ENCODE data around the gene ZNF827.

The ZNF827 gene
- long read RNA-seq, donor 1, partial matches to known transcripts = 0 of 1 reads
- long read RNA-seq, donor 1, other reads (novel, unspliced or antisense) = 0 of 1 reads
- long read RNA-seq, donor 2 = 0 reads
- long read RNA-seq, donor 3, partial matches to known transcripts = 0 of 1 reads
- long read RNA-seq, donor 3, other reads (novel, unspliced or antisense) = 0 of 1 reads
- long read RNA-seq, donor 4, partial matches to known transcripts = 12 of 12 reads
- long read RNA-seq, donor 4, other reads (novel, unspliced or antisense) = 0 of 12 reads
- long read RNA-seq, donor 5, partial matches to known transcripts = 5 of 5 reads
- long read RNA-seq, donor 5, other reads (novel, unspliced or antisense) = 0 of 5 reads
- long read RNA-seq, donor 6, full-length matches to known transcripts = 2 of 2 reads
- long read RNA-seq, donor 6, partial matches to known transcripts = 0 of 2 reads
- long read RNA-seq, donor 6, other reads (novel, unspliced or antisense) = 0 of 2 reads
- long read RNA-seq, donor 7, partial matches to known transcripts = 9 of 9 reads
- long read RNA-seq, donor 7, other reads (novel, unspliced or antisense) = 0 of 9 reads
- long read RNA-seq, donor 8, partial matches to known transcripts = 0 of 1 reads
- long read RNA-seq, donor 8, other reads (novel, unspliced or antisense) = 0 of 1 reads

- peak; percentile 88 for DNase-seq
Measured at GRCh38 chr4:145938618-145939440, at the start of gene ZNF827. ZNF827 (minus strand) TSS chr4:145938823; CDS start chr4:145938407, 416 bp downstream.

- DNase-seq = no peak
Measured at GRCh38 chr4:145984563-145984962, 45.9 kb upstream of the ZNF827 start.

- DNase-seq = no peak
Measured at GRCh38 chr4:145982791-145983190, 44.2 kb upstream of the ZNF827 start.

DNA sequence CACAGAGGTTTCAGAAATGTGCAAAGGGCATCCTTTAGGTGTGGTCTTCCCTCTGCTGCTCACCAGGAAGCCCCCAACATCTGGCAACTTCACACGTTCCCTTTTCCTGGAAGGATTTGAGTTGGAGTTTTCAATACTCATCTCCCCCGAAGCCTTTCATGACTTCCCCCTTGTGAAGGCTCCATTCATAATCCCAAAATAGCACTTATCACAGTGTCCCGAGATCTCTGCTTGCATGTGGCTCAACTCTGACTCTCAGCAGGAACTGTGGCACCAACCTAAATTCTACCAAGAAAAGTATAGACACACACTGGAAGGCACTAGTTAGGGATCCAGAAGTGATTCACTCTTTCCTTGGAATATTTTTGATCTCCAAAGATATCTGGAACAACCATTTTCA, 40.5 kb upstream of the ZNF827 start:
- no peak for DNase-seq

GRCh38 chr4:145976680-145977079, 38.1 kb upstream of the ZNF827 start:
- no peak for DNase-seq

GRCh38 chr4:145960012-145960411, 21.4 kb upstream of the ZNF827 start:
- DNase-seq = no peak

DNA sequence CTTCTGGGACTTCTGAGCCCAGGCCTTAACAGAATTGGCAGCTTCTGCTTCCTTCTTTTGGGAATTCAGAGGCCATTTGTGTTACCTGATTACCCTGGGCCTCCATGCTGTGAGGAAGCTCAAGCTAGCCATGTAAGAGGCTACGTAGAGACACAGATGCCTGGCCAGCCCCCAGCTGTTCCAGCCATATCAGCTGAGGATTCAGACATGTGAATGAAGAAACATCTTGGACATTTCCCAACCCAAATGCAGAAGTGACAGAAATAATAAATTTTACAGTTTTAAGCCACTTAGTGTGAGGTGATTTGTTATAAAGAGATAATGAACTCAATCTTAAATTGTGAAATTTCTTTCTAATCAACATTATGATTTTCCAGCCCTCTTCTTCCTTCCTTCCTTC, 18.7 kb upstream of the ZNF827 start:
- no peak for DNase-seq

- DNase-seq = no peak
Measured at GRCh38 chr4:145956288-145956890, 17.8 kb upstream of the ZNF827 start.

DNA sequence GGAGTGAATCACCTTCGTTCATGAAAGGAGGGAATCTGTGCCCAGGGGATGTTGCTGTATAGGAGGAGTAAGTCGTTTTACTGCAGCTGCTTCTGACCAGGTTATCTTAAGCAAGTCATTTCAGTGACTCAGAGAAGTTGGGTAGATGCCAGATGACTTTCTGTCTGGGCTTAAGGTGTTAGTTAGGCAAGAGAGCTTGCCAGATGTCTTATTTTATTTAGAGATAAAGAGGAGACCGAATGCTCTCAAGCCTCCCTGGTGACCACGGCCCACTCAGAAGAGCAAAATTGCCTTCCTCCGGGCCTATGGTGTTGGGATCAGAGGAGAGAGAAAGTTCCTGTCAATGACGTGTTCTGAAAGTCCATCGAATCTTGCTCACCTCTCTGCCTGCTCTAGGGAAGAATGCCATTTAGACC, 16.3 kb upstream of the ZNF827 start:
- DNase-seq = no peak

- no peak for DNase-seq
Measured at GRCh38 chr4:145951931-145952330, 13.3 kb upstream of the ZNF827 start.

GRCh38 chr4:145945431-145946155, 7.0 kb upstream of the ZNF827 start:
- DNase-seq = no peak

DNA sequence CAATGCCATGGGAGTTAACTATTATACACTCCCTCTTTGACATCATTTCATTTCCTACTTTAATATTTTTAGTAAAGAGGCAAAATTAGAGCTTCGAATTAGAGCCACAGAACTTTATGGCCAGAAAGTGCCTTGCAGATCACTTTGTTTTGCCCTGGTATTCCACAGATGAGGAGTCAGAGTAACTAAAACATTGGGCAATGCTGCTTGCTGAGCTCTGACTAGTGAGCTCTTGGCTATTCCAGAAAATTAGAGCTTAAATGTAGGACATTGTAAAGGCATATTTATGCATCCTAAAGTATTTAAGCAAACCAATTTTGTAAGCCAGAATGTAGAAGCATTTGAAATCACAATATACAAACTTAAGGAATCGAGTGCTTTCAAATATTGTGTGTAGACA, 6.3 kb upstream of the ZNF827 start:
- DNase-seq = no peak

- DNase-seq = no peak
Measured at GRCh38 chr4:145939856-145940255, 1.2 kb upstream of the ZNF827 start.

- DNase-seq = no peak
Measured at GRCh38 chr4:145939441-145939750, 773 bp upstream of the ZNF827 start.

DNA sequence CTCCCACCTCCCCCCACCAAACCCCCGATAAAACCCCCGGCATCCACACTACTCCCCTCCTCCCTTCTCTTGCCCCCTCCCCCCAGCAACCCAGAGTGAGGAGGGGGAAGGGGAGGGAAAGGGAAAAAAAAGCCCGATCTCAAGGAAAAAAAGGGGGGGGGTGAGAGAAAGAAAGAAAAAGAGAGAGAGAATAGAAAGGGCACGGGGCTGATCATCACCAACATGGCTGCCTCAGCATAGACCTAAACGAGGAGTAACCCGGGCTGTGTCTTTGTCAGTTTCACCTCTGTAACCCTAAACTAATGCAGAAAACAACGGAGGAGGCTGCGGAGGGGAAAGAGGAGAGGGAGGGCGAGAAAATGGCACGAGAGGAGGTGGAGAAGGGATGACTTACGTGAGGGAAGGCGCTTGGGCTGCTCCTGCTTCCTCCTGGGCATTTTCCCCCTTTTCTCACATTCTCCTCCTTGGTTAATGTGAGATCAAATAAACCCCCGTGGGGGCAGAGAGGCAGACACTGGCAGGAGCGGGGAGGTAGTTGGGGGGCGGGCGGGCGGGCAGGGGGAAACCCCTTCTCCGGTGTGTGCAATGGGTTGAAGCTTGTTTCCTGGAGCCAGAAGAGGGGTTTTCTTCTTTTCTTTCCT, 532 bp downstream of the ZNF827 start:
- DNase-seq = peak; percentile 76

DNA sequence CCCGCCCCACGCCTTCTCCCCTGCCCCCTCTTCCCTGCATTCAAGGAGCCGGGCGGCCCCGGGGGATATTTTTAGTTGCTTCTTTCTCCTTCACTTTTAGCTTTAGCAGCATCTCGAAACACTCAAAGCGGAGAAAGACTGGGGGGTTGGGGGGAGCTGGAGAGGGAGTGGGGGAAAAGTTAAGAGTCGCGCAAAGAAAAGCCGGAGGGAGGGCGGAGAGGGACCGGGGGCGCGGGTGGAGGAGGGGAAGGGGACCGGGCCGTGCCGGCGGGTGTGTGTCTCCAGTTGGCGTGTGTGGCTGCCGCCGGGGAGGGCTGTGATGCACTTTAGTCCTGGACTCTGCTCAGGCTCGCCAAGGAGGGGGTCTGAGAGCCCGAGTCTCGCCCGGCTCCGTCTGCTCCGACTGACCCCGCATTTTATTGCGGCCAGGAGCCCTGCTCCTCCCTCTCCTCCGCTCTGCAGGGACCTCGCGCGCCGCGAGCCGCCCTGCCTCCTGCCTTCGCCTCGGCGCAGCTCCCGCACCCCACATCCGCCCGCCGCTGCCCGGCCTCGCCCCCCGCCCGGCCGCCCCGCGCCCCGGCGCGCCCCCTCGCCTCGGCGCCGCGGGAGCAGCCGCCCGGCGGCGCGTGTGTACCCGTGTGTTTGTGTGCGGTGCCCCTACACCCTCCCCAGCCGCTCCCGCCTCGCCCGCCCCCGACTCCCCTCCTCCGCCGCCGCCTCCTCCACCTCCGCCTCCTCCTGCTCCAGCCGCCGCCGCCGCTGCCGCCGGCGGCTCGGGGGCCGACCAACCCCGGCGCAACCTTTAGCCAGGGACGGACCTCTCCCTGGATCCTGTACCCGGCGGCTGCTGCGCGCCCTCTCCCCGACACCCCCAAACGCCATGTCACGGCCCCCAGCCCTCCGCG, 1.4 kb downstream of the ZNF827 start:
- peak; percentile 82 for DNase-seq

DNA sequence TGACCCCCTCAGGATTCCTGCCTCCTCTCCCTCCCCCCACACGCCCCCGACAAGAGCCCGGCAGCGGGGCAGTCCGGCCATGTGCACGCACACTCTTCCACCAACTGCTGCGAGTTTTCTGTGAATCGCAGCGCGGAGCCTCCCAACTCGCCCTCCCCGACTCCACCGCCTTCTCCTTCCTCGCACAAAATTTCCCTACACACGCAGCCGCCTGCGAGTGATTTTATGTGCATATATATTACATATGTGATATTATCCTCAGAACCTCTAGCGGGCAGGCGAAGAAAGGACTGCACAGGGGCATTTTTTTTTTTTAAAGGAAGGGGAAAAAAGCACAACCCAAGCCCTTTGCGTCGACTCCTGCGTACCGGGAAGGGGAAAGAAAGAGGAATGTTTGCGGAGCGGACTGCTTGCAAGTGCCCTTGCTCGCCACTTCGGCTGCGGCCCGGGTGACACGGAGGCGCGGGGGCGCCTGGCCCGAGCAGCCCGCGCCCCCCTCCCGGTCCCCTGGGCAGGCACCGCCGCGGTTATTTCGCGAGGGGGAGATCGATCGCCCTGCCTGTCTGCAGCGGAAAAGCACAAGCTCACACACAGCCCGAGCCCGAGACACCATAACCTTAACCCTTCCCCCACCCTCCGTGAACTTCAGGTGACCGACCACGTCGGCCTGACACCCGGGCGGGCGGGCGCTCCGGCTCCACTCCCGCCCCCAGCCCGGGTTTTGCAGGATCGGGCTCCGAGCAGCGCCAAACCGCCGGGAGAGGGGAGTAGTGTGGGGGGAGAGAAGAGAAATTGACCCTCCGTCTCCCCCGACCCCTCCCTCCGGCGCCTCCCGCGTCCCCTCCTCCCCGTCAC, 2.3 kb downstream of the ZNF827 start:
- DNase-seq = peak; percentile 97

DNA sequence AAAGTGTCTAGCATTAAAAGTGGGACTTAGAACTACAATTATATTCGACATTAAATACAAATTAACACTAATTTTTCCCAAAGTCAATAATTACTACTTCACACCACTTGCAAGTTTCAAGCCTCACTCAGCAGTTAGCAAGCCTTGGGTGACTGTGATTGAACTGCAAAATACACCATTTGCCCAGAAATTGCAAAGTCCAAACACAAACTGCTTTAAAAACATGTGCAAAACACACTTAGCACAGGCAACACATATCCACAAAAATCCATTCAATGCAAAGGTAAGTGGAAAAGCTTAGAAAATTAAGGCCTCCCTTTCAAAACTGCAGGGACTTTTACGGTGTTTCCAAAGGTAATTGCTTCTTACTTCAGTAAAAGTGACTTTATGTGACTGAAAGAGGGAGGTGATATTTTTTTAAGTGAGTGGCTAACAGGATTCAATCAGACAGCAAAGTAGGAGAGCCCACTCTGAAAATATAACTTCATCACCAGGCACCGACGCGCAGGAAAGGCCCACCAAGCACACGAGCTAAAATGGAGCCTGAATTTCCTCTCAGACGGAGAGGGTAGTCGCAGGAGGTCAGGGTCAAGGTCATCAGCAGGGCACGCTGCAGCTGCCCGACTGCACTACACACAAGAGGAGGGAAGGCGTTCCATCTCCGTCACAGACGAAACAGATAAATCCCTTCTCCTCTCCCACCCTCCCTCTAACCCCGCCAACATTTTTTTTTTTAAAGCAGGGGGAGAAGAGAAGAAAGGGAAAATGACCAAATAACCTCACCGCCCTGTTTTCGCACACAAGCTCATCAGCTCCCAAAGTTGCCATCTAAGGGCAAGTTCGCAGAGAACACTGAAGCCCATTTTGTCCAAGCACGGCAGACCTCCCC, 3.1 kb downstream of the ZNF827 start:
- DNase-seq = peak; percentile 69
